Progenitor cell of endocrine pancreas (in vitro differentiated cells): ENCODE results near the gene SOS1. TPM values are rescaled to one million over a fixed set of nuclear protein-coding genes. Genes with fewer than 3 reads are reported as not detected.

Experiments used
- DNase-seq: peaks from one replicate; pipeline ENCODE4 v3.0.0; 2021; ENCODE audit warnings: low spot score; ENCODE audit not compliant: unreplicated experiment
- H3K27ac Mint-ChIP-seq: 2 replicates; pipeline ENCODE4 v1.8.0; 2021; ENCODE audit warnings: mild to moderate bottlenecking, moderate library complexity, mixed read lengths
- H3K27me3 Mint-ChIP-seq: 2 replicates; pipeline ENCODE4 v1.8.0; 2021; ENCODE audit warnings: mixed read lengths
- H3K36me3 Mint-ChIP-seq: 2 replicates; pipeline ENCODE4 v1.8.0; 2022; ENCODE audit warnings: mixed read lengths; ENCODE audit not compliant: insufficient read depth
- H3K4me1 Mint-ChIP-seq: 2 replicates; pipeline ENCODE4 v1.8.0; 2021; ENCODE audit warnings: low read depth, mixed read lengths
- H3K4me3 Mint-ChIP-seq: 2 replicates; pipeline ENCODE4 v1.8.0; 2021; ENCODE audit warnings: low read depth, mild to moderate bottlenecking, moderate library complexity, mixed read lengths
- H3K9me3 Mint-ChIP-seq: 2 replicates; pipeline ENCODE4 v1.8.0; 2021; ENCODE audit warnings: low read depth, mixed read lengths
- total RNA-seq: library from RNA; stranded (reverse); gene quantifications from 2 replicates; pipeline ENCODE4 v1.2.1, GENCODE V29; 2021
- TF ChIP-seq, protein P1 (sequence below): fragments of 200-600 bp; sonication (generic); IDR thresholded peaks from one replicate; pipeline ENCODE4 v1.5.0; 2021; ENCODE audit warnings: antibody characterized with exemption, mild to moderate bottlenecking; ENCODE audit not compliant: unreplicated experiment

Gene SOS1
- total RNA-seq, 1 donor from 2014 or later, result 77.0 TPM

DNA sequence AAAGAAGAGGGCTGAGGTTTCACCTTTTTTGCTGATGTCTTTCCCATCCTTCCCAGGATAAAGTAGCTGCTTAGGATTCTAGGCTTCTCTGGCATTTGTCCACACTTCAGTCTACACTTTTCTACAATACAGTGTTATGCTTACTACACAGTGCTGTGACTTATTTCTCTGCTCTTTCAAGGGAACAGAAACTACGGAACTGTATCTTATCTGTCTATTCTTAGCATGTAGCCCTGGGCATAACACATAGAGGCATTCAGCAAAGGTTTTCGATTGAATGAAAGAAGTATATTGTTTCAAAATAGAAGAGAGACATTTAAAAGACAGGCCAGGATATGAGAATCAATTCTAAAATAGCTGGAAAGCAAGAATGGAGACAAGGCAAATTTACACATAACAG is 120.3 kb downstream of the SOS1 start:
- Mint-ChIP-seq H3K36me3 (peaks cover 24% of the 10 kb centered on the region), H3K27me3 (no peaks in the 10 kb centered on the region), H3K4me1 (no peaks in the 10 kb centered on the region), H3K27ac (no peak overlapping the region), H3K9me3 (no peaks in the 10 kb centered on the region), H3K4me3 (no peak overlapping the region)
- no peak for DNase-seq
- TF ChIP-seq, protein P1, sequence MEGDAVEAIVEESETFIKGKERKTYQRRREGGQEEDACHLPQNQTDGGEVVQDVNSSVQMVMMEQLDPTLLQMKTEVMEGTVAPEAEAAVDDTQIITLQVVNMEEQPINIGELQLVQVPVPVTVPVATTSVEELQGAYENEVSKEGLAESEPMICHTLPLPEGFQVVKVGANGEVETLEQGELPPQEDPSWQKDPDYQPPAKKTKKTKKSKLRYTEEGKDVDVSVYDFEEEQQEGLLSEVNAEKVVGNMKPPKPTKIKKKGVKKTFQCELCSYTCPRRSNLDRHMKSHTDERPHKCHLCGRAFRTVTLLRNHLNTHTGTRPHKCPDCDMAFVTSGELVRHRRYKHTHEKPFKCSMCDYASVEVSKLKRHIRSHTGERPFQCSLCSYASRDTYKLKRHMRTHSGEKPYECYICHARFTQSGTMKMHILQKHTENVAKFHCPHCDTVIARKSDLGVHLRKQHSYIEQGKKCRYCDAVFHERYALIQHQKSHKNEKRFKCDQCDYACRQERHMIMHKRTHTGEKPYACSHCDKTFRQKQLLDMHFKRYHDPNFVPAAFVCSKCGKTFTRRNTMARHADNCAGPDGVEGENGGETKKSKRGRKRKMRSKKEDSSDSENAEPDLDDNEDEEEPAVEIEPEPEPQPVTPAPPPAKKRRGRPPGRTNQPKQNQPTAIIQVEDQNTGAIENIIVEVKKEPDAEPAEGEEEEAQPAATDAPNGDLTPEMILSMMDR, result no peak

DNA sequence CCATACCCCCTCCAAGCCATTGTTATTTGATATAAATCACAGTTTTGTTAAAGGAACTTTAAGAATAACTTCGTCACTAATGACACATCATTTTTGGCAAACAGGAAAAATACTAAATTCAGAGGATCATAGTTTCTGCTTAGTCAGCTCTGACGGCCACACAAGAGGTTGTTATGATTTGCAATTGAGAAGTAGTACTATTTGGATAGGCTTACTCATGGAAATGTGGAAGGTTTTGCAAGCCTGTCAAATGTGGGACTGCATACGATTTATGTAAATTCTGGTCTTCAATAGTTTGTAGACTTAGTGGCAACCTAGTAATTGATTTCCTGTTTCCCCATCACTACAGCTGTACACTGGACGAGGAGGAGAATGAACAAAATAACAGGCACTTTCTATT is 123.1 kb downstream of the SOS1 start:
- H3K36me3 Mint-ChIP-seq, result peaks cover 23% of the 10 kb centered on the region
- no peaks in the 10 kb centered on the region for H3K27me3 Mint-ChIP-seq
- TF ChIP-seq, protein P1, result no peak
- H3K27ac Mint-ChIP-seq, result no peak overlapping the region
- no peak for DNase-seq
- no peaks in the 10 kb centered on the region for H3K4me1 Mint-ChIP-seq
- no peaks in the 10 kb centered on the region for H3K9me3 Mint-ChIP-seq
- H3K4me3 Mint-ChIP-seq, result no peak overlapping the region

DNA sequence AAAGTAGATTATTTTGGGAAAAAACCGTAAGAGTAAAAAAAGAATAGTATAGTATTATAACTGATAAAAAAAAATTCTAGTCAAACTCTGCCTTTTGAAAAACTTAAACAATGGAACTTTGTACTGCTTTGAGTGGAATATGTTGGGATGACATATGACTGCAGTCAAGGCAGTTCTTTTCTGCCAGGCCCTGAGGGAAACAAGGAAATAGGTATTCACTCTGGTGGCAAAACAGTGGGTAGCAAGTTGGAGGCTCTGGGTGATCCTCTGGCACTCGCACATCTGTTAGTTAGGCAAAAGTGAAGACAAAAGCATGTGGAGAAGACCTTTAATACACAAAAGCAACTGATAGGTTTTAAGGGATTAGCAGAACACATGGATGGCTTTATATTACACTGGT is 129.0 kb downstream of the SOS1 start:
- no peak for DNase-seq
- H3K27me3 Mint-ChIP-seq, result no peaks in the 10 kb centered on the region
- no peaks in the 10 kb centered on the region for H3K4me1 Mint-ChIP-seq
- H3K27ac Mint-ChIP-seq, result peak overlapping the region; percentile 54
- no peak overlapping the region for H3K4me3 Mint-ChIP-seq
- peaks cover 11% of the 10 kb centered on the region for H3K36me3 Mint-ChIP-seq
- TF ChIP-seq, protein P1, result no peak
- H3K9me3 Mint-ChIP-seq, result no peaks in the 10 kb centered on the region

DNA sequence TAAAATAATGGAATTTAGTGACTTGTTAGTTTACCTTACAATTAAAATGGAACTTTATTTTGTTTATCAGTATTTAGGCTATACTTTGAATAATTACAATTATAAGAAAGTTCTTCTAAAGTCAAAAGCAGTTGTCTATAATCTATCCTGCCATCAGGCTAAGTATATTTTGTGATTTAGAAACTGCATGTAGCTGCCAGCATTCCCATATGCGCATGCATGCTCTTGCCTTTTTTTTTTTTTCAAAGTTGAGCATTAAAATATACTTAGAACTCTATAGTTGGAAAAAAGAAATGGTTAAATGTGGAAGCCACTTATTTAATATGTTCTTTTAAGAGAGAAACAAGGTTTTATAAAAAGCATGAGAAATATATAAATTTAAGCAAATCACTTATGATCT is 132.1 kb downstream of the SOS1 start:
- no peaks in the 10 kb centered on the region for H3K27me3 Mint-ChIP-seq

DNA sequence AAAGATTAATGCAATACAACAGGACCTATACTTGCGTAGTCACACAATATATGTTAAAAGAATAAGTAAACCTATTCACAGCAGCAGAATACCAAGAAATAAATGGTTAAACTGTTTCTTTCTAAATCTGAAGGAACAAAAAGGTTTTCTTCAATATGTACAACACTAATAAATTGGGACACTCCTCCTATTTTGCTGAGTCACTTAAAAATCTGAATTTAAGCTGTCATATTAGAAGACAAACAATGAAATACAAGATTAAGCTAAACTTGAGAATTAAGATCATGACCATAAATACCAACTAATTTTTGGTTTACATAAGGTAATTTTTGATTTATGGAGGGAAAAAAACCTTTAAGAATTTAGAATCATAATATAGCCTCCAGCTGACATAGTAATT is 138.4 kb downstream of the SOS1 start:
- Mint-ChIP-seq H3K27ac (no peak overlapping the region), H3K36me3 (peaks cover 13% of the 10 kb centered on the region), H3K4me3 (no peak overlapping the region), H3K4me1 (no peaks in the 10 kb centered on the region), H3K27me3 (no peaks in the 10 kb centered on the region), H3K9me3 (no peaks in the 10 kb centered on the region)
- DNase-seq, result no peak
- TF ChIP-seq, protein P1, result no peak

More for the DNA sequence above, 132.1 kb downstream of the SOS1 start:
- Mint-ChIP-seq H3K4me1 (no peaks in the 10 kb centered on the region), H3K4me3 (no peak overlapping the region), H3K27ac (no peak overlapping the region), H3K9me3 (no peaks in the 10 kb centered on the region), H3K36me3 (peaks cover 16% of the 10 kb centered on the region)
- DNase-seq, result no peak
- TF ChIP-seq, protein P1, result no peak
